ENCODE measurements around the gene PLA2G4D. TPM values are rescaled to one million over a fixed set of nuclear protein-coding genes. Genes with fewer than 3 reads are reported as not detected.

The PLA2G4D gene
- total and polyA plus RNA-seq, 12 donors = not detected

- no peaks in the 10 kb centered on the region for H3K9me3 ChIP-seq
- ATAC-seq (no peak), DNase-seq (no peak)
- no peak overlapping the region for H3K27ac ChIP-seq
- 97 to 100% methylated on average over 1 of the region's 1 CpG for WGBS, 2 donors
- no peak overlapping the region for H3K4me3 ChIP-seq
- peaks cover 0 to 25% (median 5%) of the 10 kb centered on the region in 7 donors for H3K27me3 ChIP-seq
- TF ChIP-seq CTCF (IDR thresholded peaks at IDR 0.05) = no peak
- no peaks in the 10 kb centered on the region for H3K4me1 ChIP-seq
- intact Hi-C loops (cut with DNase I) = loop anchor here in 4 of 10 donors (5.0 to 10.0 kb wide), 4 partner anchors 64 to 139 kb away; no protein-coding TSS in a partner anchor
- H3K36me3 ChIP-seq = no peaks in the 10 kb centered on the region
Observed at GRCh38 chr15:42131006-42131405, 36.6 kb upstream of the PLA2G4D start.

GRCh38 chr15:42130246-42130986, 36.1 kb upstream of the PLA2G4D start:
- Histone ChIP-seq H3K4me3 (no peak overlapping the region), H3K27ac (no peak overlapping the region), H3K9me3 (no peaks in the 10 kb centered on the region), H3K27me3 (peaks cover 0 to 25% (median 5%) of the 10 kb centered on the region in 7 donors), H3K36me3 (no peaks in the 10 kb centered on the region), H3K4me1 (no peaks in the 10 kb centered on the region)
- no peak for TF ChIP-seq CTCF (IDR thresholded peaks at IDR 0.05)
- WGBS, 2 donors = 76% methylated on average over 8 of the region's 8 CpGs
- intact Hi-C loops (cut with DNase I) = loop anchor here in 4 of 10 donors (5.0 to 10.0 kb wide), 4 partner anchors 63 to 138 kb away; no protein-coding TSS in a partner anchor
- ATAC-seq = no peak
- no peak for DNase-seq

- TF ChIP-seq CTCF (IDR thresholded peaks at IDR 0.05) = no peak
- Histone ChIP-seq H3K27me3 (peaks cover 0 to 25% (median 5%) of the 10 kb centered on the region in 7 donors), H3K4me1 (no peaks in the 10 kb centered on the region), H3K27ac (no peak overlapping the region), H3K36me3 (no peaks in the 10 kb centered on the region), H3K4me3 (no peak overlapping the region), H3K9me3 (no peaks in the 10 kb centered on the region)
- DNase-seq (no peak), ATAC-seq (no peak)
- intact Hi-C loops (cut with DNase I) = no loop called here
- 82 to 86% methylated on average over 2 of the region's 2 CpGs for WGBS, 2 donors
Observed at GRCh38 chr15:42129364-42129763, 35.0 kb upstream of the PLA2G4D start.

- no peaks in the 10 kb centered on the region for H3K4me1 ChIP-seq
- H3K9me3 ChIP-seq = no peaks in the 10 kb centered on the region
- no peaks in the 10 kb centered on the region for H3K36me3 ChIP-seq
- no peak for TF ChIP-seq CTCF (IDR thresholded peaks at IDR 0.05)
- H3K4me3 ChIP-seq = no peak overlapping the region
- intact Hi-C loops (cut with DNase I) = no loop called here
- peaks cover 0 to 25% (median 5%) of the 10 kb centered on the region in 7 donors for H3K27me3 ChIP-seq
- DNase-seq = no peak
- no peak for ATAC-seq
- WGBS, 2 donors = 63 to 72% methylated on average over 4 to 6 of the region's 6 CpGs
- no peak overlapping the region for H3K27ac ChIP-seq
Observed at GRCh38 chr15:42128476-42128875, 34.1 kb upstream of the PLA2G4D start.

Measured in heart right ventricle (tissue), 16 donors.